ENCODE data around the gene TMPRSS9. TPM values are rescaled to one million over a fixed set of nuclear protein-coding genes. Genes with fewer than 3 reads are reported as not detected.

Gene TMPRSS9
- total RNA-seq, 1 donor from 2014 or later, result not detected

- no peak for DNase-seq (ENCODE audit: low spot score)
These were observed 1.4 kb downstream of the TMPRSS9 start for GRCh38 chr19:2361246-2362045.

GRCh38 chr19:2362046-2362969 is 2.2 kb downstream of the TMPRSS9 start:
- no peak for DNase-seq (ENCODE audit: low spot score)

DNA sequence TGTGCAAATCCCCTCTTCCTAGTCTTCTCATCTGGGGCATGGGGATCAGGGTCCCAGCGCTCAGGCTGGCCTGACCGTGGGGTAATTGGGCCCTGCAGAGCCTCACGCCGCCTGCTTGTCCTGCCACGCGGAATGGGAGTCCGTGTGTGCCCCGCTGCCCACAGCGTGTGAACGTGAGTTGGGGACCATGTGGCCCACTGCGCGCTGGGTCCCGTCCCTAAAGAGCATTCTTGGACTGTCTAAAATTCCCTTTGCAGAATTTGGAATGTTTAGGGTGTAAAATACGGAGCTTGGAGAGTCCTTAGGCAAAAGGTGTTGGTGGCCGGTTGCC is 2.9 kb downstream of the TMPRSS9 start:
- DNase-seq (ENCODE audit: low spot score), result no peak

DNA sequence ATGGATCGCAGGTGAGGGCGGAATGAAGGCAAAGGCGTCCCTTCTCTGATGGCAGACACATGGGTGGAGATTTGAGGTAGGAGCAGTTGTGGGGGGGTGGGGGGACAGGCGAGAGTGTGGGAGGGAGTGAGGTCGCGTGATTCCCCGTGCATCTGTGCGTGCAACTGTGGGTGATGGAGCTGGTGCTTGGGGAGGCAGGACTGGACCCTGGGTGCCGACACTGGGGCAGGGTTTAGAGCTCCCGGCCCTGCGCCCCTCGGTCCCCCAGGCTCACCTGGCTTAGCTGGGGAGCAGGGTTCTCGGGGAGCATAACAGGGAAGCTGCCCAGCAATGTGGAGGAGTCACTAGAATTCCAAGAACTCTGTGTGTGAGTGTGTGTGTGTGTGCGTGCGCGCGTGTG is 3.4 kb downstream of the TMPRSS9 start:
- no peak for DNase-seq (ENCODE audit: low spot score)

GRCh38 chr19:2365201-2365970 is 5.3 kb downstream of the TMPRSS9 start:
- no peak for DNase-seq (ENCODE audit: low spot score)

GRCh38 chr19:2371656-2372055 is 11.6 kb downstream of the TMPRSS9 start:
- no peak for DNase-seq (ENCODE audit: low spot score)

- DNase-seq (ENCODE audit: low spot score), result peak; percentile 38
These were observed 12.1 kb downstream of the TMPRSS9 start for GRCh38 chr19:2372076-2372612.

DNA sequence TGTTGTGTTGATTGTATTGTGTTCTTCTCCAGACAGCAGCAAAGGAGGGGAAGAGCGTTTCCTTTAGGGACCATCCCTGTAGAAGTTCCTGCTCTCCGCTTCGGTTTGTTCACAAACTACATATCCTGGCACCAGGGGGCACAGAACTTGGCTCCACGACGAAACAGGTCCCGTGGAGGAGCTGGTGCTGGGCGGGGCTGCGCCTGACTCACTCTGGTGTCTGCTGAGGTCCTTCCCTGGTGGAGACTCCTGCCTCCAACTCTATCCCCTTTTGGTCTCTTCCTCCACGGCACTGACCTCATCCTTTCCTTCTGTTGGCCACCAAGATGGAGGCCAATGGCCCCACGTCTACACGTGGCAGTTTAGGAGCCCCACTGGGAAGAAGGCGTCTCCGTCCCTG is 14.7 kb downstream of the TMPRSS9 start:
- no peak for DNase-seq (ENCODE audit: low spot score)

DNA sequence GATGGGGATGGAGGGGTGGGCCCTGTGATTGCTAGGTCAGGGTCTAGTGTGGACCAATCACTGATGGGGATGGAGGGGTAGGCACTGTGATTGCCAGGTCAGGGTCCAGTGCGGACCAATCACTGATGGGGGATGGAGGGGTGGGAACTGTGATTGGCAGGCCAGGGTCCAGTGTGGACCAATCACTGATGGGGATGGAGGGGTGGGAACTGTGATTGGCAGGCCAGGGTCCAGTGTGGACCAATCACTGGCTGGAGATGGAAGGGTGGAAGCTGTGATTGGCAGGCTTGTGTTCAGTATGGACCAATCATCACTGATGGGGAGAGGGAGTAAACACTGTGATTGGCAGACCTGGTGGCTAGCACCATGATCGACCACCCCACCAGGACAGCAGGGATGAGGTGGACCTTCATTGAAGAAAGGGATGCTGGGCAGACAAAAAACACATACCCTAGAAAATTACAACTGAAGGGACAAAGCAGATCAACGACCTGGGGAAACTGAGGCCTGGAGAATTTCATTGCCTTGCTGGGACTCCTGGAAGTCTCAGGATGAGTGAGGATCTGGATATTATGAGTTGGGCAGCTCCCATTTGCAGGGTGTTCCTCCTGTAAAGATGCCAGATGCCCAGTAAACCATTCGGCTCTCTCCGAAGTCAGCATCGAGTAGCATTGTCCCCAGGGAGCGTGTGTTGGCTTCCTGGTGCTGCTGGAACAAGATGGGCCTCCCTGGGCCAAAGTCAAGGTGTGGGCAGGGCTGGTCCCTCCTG is 15.5 kb downstream of the TMPRSS9 start:
- no peak for DNase-seq (ENCODE audit: low spot score)

DNA sequence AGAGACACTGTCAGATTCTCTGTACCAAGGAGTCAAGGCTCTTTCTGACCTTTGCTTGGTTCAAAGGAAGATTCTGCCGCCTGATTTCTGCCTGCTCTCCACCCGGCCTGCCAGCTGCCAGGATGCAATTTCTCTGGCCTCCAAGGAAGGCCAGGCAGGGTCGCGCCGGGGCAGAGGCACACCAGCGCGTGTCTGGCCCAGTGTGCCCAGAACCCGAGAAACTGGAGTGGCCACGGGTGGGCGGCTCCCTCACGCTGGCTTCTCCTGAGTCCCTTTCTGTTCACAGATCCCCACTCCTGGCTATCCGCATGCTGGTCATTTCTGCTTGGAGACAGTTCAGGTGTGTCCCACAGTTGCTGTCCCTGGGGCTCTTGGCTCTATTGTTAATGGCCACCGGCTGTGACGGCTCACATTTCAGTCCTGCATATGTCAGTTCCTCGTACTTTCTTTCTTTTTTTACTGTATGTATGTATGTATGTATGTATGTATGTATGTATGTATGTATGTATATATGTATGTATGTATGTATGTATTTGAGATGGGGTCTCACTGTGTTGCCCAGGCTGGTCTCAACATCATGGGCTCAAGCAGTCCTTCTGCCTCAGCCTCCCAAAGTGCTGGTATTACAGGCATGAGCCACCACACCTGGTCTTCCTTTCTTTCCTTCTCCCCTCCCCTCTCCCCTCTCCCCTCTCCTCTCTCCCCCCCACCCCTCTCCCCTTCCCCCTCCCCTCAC is 16.9 kb downstream of the TMPRSS9 start:
- DNase-seq (ENCODE audit: low spot score), result no peak

DNA sequence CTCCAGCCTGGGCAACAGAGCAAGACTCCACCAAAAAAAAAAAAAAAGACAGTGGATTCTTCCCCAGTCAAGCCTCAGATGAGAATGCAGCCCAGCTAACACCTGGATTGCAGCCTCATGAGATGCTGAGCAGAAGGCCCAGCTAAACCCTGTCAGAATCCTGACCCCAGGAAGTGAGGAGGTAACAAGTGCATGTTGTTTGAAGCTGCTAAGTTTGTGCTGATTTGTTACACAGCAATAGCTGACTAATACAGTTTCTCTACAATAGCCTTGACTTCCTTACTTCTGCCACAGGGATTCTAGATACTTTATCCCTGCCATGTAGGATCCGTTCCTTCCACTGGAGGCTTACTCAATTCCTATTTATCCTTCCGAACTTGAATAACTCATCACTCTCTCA is 20.5 kb downstream of the TMPRSS9 start:
- no peak for DNase-seq (ENCODE audit: low spot score)

DNA sequence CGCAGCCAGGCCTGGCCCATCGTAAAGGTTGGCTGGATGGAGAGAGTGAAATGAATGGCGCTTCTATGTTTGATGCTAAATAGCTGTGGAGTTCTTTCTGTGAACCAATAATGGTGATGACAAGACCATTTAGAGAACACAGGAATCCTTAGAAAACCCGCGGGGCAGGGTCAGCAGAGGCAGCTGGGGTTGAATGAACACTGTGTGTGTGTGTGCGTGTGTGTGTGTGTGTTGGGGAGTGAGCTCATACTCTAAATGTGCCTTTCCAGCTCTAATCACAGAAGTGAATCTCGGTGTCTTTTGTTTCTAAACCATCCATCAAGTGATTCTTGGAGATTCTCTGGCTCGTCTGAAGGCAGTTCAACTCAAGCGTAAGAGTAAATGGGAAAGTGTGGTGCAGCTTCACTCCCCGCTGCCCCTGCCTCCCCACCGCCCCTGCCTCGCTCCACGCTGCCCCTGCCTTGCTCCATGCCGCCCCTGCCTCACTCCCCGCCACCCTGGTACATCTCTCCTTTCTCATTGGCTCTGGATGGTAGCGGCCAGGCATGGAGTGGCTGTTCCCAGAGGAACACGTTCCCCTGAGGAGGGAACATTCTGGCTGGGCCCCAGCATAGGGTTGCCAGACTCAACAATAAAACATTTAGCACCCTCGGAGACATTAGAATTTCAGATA is 21.2 kb downstream of the TMPRSS9 start:
- peak; percentile 40 for DNase-seq (ENCODE audit: low spot score)

DNA sequence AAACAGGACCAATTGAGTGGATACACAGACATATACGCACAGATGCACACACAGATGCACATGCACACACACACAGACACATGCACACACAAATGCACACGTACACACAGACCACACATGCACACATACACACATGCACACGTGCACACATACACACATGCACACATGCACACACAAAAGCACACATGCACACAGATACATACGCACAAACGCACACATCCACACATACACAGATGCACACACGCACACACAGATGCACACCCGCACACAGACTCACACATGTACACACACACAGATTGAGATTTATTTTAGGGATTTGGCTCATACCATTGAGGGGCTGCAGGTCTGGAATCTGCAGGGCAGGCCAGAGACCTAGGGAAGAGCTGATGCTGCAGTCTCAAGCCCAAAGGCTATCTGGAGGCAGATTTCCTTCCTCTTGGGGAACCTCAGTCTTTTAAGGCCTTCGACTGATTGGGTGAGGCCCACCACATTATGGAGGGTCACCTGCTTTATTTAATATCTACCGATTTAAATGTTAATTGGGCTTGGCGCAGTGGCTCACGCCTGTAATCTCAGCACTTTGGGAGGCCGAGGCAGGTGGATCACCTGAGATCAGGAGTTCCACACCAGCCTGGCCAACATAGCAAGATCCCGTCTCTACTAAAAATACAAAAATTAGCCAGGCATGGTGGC is 22.6 kb downstream of the TMPRSS9 start:
- no peak for DNase-seq (ENCODE audit: low spot score)

- peak; percentile 34 for DNase-seq (ENCODE audit: low spot score)
These were observed 25.1 kb downstream of the TMPRSS9 start for GRCh38 chr19:2385053-2385721.

GRCh38 chr19:2387367-2388288 is 27.6 kb downstream of the TMPRSS9 start:
- DNase-seq (ENCODE audit: low spot score), result no peak

GRCh38 chr19:2389594-2389993 is 29.5 kb downstream of the TMPRSS9 start:
- no peak for DNase-seq (ENCODE audit: low spot score)

DNA sequence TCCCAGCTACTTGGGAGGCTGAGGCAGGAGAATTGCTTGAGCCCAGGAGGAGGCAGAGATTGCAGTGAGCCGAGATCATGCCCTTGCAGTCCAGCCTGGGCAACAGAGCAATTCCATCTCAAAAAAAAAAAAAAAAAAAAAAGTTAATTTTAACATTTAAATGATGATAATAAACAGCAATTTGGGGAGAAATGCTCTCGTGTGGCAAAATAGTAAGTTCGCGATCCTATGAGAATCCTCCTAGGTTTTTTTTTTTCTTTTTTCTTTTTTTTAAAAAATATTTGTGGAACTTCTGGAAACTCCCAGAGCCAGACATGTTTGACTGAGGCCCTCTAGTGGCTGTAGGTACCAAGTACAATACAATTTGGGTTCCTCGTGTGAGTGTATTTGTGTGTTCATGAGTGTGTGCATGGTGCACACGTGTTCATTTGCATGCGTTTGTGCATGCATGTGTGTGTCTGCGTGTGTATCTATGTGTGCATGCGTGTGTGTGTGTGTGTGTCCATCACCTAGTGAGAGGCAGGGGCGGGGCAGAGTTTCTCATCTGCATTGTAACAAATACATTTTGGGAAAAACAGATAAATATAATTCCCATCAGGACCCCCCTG is 31.2 kb downstream of the TMPRSS9 start:
- peak; percentile 65 for DNase-seq (ENCODE audit: low spot score)
